ENCODE measurements around the gene SMARCA4.

Gene SMARCA4

GRCh38 chr19:10960314-10961072, at the start of gene SMARCA4:
SMARCA4 (plus strand) TSS chr19:10961030; CDS start chr19:10984152, 23,122 bp downstream.
- DNase-seq (ENCODE audit: low read depth), result peak; percentile 95
- peak within 1 kb of the TSS; percentile 68 for H3K4me3 ChIP-seq (ENCODE audit: control insufficient read depth, low read depth, low read length)
- TF ChIP-seq, protein P1, sequence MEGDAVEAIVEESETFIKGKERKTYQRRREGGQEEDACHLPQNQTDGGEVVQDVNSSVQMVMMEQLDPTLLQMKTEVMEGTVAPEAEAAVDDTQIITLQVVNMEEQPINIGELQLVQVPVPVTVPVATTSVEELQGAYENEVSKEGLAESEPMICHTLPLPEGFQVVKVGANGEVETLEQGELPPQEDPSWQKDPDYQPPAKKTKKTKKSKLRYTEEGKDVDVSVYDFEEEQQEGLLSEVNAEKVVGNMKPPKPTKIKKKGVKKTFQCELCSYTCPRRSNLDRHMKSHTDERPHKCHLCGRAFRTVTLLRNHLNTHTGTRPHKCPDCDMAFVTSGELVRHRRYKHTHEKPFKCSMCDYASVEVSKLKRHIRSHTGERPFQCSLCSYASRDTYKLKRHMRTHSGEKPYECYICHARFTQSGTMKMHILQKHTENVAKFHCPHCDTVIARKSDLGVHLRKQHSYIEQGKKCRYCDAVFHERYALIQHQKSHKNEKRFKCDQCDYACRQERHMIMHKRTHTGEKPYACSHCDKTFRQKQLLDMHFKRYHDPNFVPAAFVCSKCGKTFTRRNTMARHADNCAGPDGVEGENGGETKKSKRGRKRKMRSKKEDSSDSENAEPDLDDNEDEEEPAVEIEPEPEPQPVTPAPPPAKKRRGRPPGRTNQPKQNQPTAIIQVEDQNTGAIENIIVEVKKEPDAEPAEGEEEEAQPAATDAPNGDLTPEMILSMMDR (conservative IDR thresholded peaks at IDR 0.05; ENCODE audit: control insufficient read depth, insufficient read depth, low read depth, low read length), result no peak

GRCh38 chr19:10911579-10912363, 49.1 kb upstream of the SMARCA4 start:
- TF ChIP-seq, protein P1 (conservative IDR thresholded peaks at IDR 0.05; ENCODE audit: control insufficient read depth, insufficient read depth, low read depth, low read length), result no peak
- H3K4me3 ChIP-seq (ENCODE audit: control insufficient read depth, low read depth, low read length), result no peak overlapping the region
- no peak for DNase-seq (ENCODE audit: low read depth)

DNA sequence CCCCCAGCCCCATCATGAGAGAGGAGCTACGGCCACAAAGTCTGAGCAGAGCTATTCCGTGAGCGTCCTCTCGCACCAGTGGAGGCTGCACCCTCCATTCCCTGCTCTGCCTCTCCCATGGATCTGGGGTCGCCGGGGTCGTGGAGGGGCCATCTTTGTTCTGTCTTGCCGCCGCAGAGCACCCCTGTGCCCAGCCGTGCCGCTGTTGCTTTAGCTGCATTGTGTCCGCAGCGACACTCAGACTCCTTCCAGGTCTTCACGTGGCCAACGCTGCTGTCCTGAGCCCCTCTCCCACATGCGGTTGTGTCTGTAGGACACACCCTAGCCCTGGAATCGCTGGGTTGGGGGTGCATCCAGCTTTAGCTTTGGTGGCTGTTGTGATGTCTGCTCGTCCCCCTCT, 48.2 kb upstream of the SMARCA4 start:
- DNase-seq (ENCODE audit: low read depth), result no peak
- TF ChIP-seq, protein P1 (conservative IDR thresholded peaks at IDR 0.05; ENCODE audit: control insufficient read depth, insufficient read depth, low read depth, low read length), result no peak
- no peak overlapping the region for H3K4me3 ChIP-seq (ENCODE audit: control insufficient read depth, low read depth, low read length)

DNA sequence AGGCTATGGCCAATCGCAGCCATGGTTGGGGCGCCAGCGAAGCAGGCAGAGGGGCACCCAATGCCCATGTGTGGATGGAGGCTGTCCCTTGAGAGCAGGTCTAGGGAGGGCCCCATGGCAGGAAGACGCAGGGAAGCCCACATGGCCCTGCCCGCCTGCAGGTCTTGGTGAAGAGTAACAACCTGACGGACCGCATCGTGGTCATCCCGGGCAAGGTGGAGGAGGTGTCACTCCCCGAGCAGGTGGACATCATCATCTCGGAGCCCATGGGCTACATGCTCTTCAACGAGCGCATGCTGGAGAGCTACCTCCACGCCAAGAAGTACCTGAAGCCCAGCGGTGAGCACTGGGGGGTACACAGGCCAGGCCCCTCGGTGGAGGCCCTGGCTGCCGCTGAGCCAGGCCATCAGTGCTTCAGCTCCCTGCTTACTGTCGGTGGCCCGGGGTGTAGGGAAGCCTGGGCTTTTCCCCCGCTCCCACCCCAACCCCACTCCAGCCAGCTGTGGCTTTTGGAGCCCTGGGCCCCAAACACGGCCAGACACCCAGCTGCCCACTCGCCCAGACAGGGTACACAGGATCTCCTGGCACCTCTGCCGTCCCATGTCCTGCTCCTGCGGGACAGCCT, 47.0 kb upstream of the SMARCA4 start:
- no peak overlapping the region for H3K4me3 ChIP-seq (ENCODE audit: control insufficient read depth, low read depth, low read length)
- TF ChIP-seq, protein P1 (conservative IDR thresholded peaks at IDR 0.05; ENCODE audit: control insufficient read depth, insufficient read depth, low read depth, low read length), result no peak
- DNase-seq (ENCODE audit: low read depth), result no peak

GRCh38 chr19:10915130-10916091, 45.4 kb upstream of the SMARCA4 start:
- TF ChIP-seq, protein P1 (conservative IDR thresholded peaks at IDR 0.05; ENCODE audit: control insufficient read depth, insufficient read depth, low read depth, low read length), result peak; percentile 57
- DNase-seq (ENCODE audit: low read depth), result peak; percentile 96
- H3K4me3 ChIP-seq (ENCODE audit: control insufficient read depth, low read depth, low read length), result no peak overlapping the region

- TF ChIP-seq, protein P1 (conservative IDR thresholded peaks at IDR 0.05; ENCODE audit: control insufficient read depth, insufficient read depth, low read depth, low read length), result no peak
- no peak for DNase-seq (ENCODE audit: low read depth)
- H3K4me3 ChIP-seq (ENCODE audit: control insufficient read depth, low read depth, low read length), result no peak overlapping the region
These were observed 44.2 kb upstream of the SMARCA4 start for GRCh38 chr19:10916602-10917001.
